MM.1S (cell line): Measurements from ENCODE around the gene GPR62.

Experiments used
- DNase-seq: peaks from one replicate; pipeline ENCODE4 v3.0.0-alpha.2; 2015
- H2AFZ ChIP-seq: fragments of 300-600 bp; sonication (generic); 2 replicates; pipeline ENCODE4 v1.6.0; 2016; ENCODE audit warnings: antibody characterized with exemption, low read length
- H3F3A ChIP-seq: fragments of 300-600 bp; sonication (generic); 2 replicates; pipeline ENCODE4 v1.6.1; 2016; ENCODE audit warnings: mild to moderate bottlenecking, antibody characterized with exemption, low read length, moderate library complexity, mixed read lengths; ENCODE audit not compliant: insufficient read depth
- H3K27ac ChIP-seq: fragments of 300-600 bp; sonication (generic); 2 replicates; pipeline ENCODE4 v1.5.1; 2016; ENCODE audit warnings: mild to moderate bottlenecking, low read length
- H3K27me3 ChIP-seq: fragments of 300-600 bp; sonication (generic); replicated peaks from 2 replicates; pipeline ENCODE4 v1.6.0; 2016; ENCODE audit warnings: low read length; ENCODE audit not compliant: insufficient read depth
- H3K36me3 ChIP-seq: fragments of 300-600 bp; sonication (generic); replicated peaks from 2 replicates; pipeline ENCODE4 v1.6.1; 2016; ENCODE audit warnings: mild to moderate bottlenecking, low read length, mixed read lengths; ENCODE audit not compliant: insufficient read depth
- H3K4me1 ChIP-seq: fragments of 300-600 bp; sonication (generic); 2 replicates; pipeline ENCODE4 v1.6.1; 2016; ENCODE audit warnings: low read length, mixed read lengths
- H3K4me2 ChIP-seq: fragments of 300-600 bp; sonication (generic); 2 replicates; pipeline ENCODE4 v1.6.0; 2016; ENCODE audit warnings: low read depth, low read length
- H3K4me3 ChIP-seq: fragments of 300-600 bp; sonication (generic); 2 replicates; pipeline ENCODE4 v1.5.1; 2016; ENCODE audit warnings: low read length, mixed read lengths
- H3K79me2 ChIP-seq: fragments of 300-600 bp; sonication (generic); 2 replicates; pipeline ENCODE4 v1.6.1; 2016; ENCODE audit warnings: mixed run types, low read length, mixed read lengths
- H3K9ac ChIP-seq: fragments of 300-600 bp; sonication (generic); 2 replicates; pipeline ENCODE4 v1.6.1; 2016; ENCODE audit warnings: low read length, mixed read lengths
- H3K9me2 ChIP-seq: fragments of 300-600 bp; sonication (generic); replicated peaks from 2 replicates; pipeline ENCODE4 v1.6.1; 2016; ENCODE audit warnings: mild to moderate bottlenecking, low read length, mixed read lengths; ENCODE audit not compliant: insufficient read depth
- H3K9me3 ChIP-seq: fragments of 300-600 bp; sonication (generic); replicated peaks from 2 replicates; pipeline ENCODE4 v1.6.1; 2016; ENCODE audit warnings: mild to moderate bottlenecking, low read length, mixed read lengths; ENCODE audit not compliant: insufficient read depth
- H4K20me1 ChIP-seq: fragments of 300-600 bp; sonication (generic); 2 replicates; pipeline ENCODE4 v1.6.1; 2016; ENCODE audit warnings: mild to moderate bottlenecking, low read length, moderate library complexity, mixed read lengths; ENCODE audit not compliant: insufficient read depth
- EZH2 ChIP-seq: fragments of 300-600 bp; sonication (generic); optimal IDR thresholded peaks from 2 replicates; pipeline ENCODE3; 2017; ENCODE audit warnings: low read depth, mild to moderate bottlenecking, antibody characterized with exemption, low read length, mixed read lengths
- EZH2phosphoT487 ChIP-seq: fragments of 300-600 bp; sonication (generic); IDR thresholded peaks from 2 replicates; pipeline ENCODE4 v1.6.1; 2018; ENCODE audit warnings: antibody characterized with exemption, low read length
- TF ChIP-seq, protein P1 (sequence below): fragments of 300-600 bp; sonication (generic); IDR thresholded peaks from 2 replicates; pipeline ENCODE4 v1.5.1; 2016; ENCODE audit warnings: antibody characterized with exemption, low read length, mixed read lengths

Gene GPR62

GRCh38 chr3:51960386-51960785, 5.2 kb downstream of the GPR62 start:
- Histone ChIP-seq H3K9me2 (no peaks in the 10 kb centered on the region), H3K27me3 (0 out of 2 replicates have a peak, but pooled peaks cover under 1% of the 10 kb centered on the region), H3K9me3 (no peaks in the 10 kb centered on the region), H3K27ac (no peak overlapping the region), H3K36me3 (no peaks in the 10 kb centered on the region), H3K4me2 (no peak overlapping the region), H2AFZ (no peak overlapping the region), H3K9ac (no peak overlapping the region), H3K4me1 (no peaks in the 10 kb centered on the region), H3K79me2 (no peaks in the 10 kb centered on the region), H3K4me3 (no peak overlapping the region), H3F3A (no peaks in the 10 kb centered on the region), H4K20me1 (no peaks in the 10 kb centered on the region)
- TF ChIP-seq EZH2: no peak
- TF ChIP-seq EZH2phosphoT487: no peak
- TF ChIP-seq, protein P1, sequence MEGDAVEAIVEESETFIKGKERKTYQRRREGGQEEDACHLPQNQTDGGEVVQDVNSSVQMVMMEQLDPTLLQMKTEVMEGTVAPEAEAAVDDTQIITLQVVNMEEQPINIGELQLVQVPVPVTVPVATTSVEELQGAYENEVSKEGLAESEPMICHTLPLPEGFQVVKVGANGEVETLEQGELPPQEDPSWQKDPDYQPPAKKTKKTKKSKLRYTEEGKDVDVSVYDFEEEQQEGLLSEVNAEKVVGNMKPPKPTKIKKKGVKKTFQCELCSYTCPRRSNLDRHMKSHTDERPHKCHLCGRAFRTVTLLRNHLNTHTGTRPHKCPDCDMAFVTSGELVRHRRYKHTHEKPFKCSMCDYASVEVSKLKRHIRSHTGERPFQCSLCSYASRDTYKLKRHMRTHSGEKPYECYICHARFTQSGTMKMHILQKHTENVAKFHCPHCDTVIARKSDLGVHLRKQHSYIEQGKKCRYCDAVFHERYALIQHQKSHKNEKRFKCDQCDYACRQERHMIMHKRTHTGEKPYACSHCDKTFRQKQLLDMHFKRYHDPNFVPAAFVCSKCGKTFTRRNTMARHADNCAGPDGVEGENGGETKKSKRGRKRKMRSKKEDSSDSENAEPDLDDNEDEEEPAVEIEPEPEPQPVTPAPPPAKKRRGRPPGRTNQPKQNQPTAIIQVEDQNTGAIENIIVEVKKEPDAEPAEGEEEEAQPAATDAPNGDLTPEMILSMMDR: no peak
- no peak for DNase-seq

DNA sequence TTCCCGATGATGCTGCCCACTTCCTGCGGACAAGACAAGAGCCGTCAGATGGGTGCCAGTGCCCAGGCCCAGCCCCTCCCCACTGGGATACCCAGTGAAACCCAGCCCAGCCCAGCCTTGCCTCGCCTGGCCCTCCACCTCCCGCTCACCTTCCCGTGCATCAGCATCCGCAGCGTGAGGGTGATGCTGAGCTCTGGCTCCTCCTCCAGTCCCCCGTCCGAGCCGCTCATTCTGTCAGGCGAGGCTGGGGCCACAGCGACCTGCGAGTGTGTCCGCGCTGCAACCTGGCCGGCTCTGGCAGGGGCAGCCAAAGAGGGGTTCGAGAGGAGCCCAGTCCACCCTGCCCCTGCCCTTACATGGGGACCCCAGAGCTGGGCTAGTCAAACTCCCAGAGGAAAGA, 5.8 kb downstream of the GPR62 start:
- H3K9ac ChIP-seq: no peak overlapping the region
- no peaks in the 10 kb centered on the region for H3K79me2 ChIP-seq
- no peaks in the 10 kb centered on the region for H3K27me3 ChIP-seq
- H3K9me2 ChIP-seq: no peaks in the 10 kb centered on the region
- no peaks in the 10 kb centered on the region for H3F3A ChIP-seq
- TF ChIP-seq EZH2phosphoT487 (no peak), EZH2 (no peak)
- TF ChIP-seq, protein P1: no peak
- no peaks in the 10 kb centered on the region for H3K9me3 ChIP-seq
- no peaks in the 10 kb centered on the region for H3K36me3 ChIP-seq
- H2AFZ ChIP-seq: no peak overlapping the region
- no peaks in the 10 kb centered on the region for H4K20me1 ChIP-seq
- DNase-seq: no peak
- no peak overlapping the region for H3K27ac ChIP-seq
- H3K4me3 ChIP-seq: no peak overlapping the region
- H3K4me2 ChIP-seq: no peak overlapping the region
- H3K4me1 ChIP-seq: no peaks in the 10 kb centered on the region

GRCh38 chr3:51961602-51962569, 6.7 kb downstream of the GPR62 start:
- no peak for TF ChIP-seq EZH2
- no peak for TF ChIP-seq EZH2phosphoT487
- TF ChIP-seq, protein P1: no peak
- Histone ChIP-seq H3K4me2 (no peak overlapping the region), H3K4me3 (no peak overlapping the region), H3F3A (no peaks in the 10 kb centered on the region), H3K27me3 (no peaks in the 10 kb centered on the region), H3K4me1 (no peaks in the 10 kb centered on the region), H3K36me3 (no peaks in the 10 kb centered on the region), H3K9me3 (no peaks in the 10 kb centered on the region), H3K9me2 (no peaks in the 10 kb centered on the region), H2AFZ (no peak overlapping the region), H3K27ac (no peak overlapping the region), H4K20me1 (no peaks in the 10 kb centered on the region), H3K9ac (no peak overlapping the region), H3K79me2 (no peaks in the 10 kb centered on the region)
- DNase-seq: no peak
